Gastroesophageal sphincter (tissue), 3 donors: ENCODE data around the gene BACH2.

ENCODE experiments used
- POLR2AphosphoS5 ChIP-seq: sonication (generic); formaldehyde crosslinking; IDR thresholded peaks from one replicate; pipeline ENCODE4 v1.6.1; 2017; ENCODE audit warnings: antibody characterized with exemption
- TF ChIP-seq, protein P1 (sequence below), 4 experiments: fragments of 200-600 bp in 2 of 4; fragments of 450-650 bp in 2 of 4; sonication (generic) in 1 of 4; IDR thresholded peaks; one replicate each; pipeline ENCODE4 v1.5.1; 2017 to 2019; ENCODE audit warnings: antibody characterized with exemption in 4 of 4, mild to moderate bottlenecking in 2 of 4, moderate library complexity in 2 of 4

GRCh38 chr6:90110971-90111370, 185.7 kb downstream of the BACH2 start:
- TF ChIP-seq, protein P1, sequence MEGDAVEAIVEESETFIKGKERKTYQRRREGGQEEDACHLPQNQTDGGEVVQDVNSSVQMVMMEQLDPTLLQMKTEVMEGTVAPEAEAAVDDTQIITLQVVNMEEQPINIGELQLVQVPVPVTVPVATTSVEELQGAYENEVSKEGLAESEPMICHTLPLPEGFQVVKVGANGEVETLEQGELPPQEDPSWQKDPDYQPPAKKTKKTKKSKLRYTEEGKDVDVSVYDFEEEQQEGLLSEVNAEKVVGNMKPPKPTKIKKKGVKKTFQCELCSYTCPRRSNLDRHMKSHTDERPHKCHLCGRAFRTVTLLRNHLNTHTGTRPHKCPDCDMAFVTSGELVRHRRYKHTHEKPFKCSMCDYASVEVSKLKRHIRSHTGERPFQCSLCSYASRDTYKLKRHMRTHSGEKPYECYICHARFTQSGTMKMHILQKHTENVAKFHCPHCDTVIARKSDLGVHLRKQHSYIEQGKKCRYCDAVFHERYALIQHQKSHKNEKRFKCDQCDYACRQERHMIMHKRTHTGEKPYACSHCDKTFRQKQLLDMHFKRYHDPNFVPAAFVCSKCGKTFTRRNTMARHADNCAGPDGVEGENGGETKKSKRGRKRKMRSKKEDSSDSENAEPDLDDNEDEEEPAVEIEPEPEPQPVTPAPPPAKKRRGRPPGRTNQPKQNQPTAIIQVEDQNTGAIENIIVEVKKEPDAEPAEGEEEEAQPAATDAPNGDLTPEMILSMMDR (IDR thresholded peaks at IDR 0.05): no peak
- TF ChIP-seq POLR2AphosphoS5: no peak
